ENCODE measurements around the gene POLR2L. TPM values are rescaled to one million over a fixed set of nuclear protein-coding genes. Genes with fewer than 3 reads are reported as not detected.

POLR2L gene
- total RNA-seq, 1 experiment from 2014 or later: 673 TPM

- CTCF ChIA-PET: no interaction called here
Measured at GRCh38 chr11:792873-793272, 49.5 kb downstream of the POLR2L start.

DNA sequence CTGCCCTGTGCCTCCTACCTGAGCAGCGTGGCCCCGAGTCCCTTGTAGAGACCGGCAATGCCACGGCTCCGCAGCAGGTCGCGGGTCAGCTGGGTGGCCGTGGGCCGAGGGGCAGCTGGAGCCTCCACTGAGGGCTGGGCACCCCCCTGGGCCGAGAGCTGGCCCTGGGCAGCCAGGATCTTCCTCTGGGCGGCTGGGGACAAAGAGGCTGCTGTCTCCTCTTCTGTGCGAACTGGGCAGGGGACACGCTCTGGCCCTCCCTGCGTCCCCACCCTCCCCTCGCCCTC lies 49.9 kb downstream of the POLR2L start:
- Histone ChIP-seq H3K36me3 (ENCODE audit: control insufficient read depth, insufficient read depth, low read length) (no peaks in the 10 kb centered on the region; the same call in none of the 2 replicates), H3K4me3 (ENCODE audit: low read depth in 2 of 2, low read length in 2 of 2) (no peak overlapping the region), H3K4me1 (ENCODE audit: control insufficient read depth, insufficient read depth, low read length) (peaks cover 62% of the 10 kb centered on the region), H3K9me3 (ENCODE audit: control insufficient read depth, insufficient read depth, low read depth, low read length) (no peaks in the 10 kb centered on the region), H3K27ac (ENCODE audit: low read length) (no peak overlapping the region), H3K27me3 (ENCODE audit: control insufficient read depth, insufficient read depth, low read length) (no peaks in the 10 kb centered on the region)
- ChIA-PET CTCF (no interaction called here), POLR2A (no interaction called here)
- DNase-seq (ENCODE audit: low read depth, low spot score) (no peak), ATAC-seq (no peak)
- intact Hi-C loops (cut with micrococcal nuclease; ENCODE audit: unreplicated experiment) (no loop called here), in situ Hi-C loops (cut with HindIII; ENCODE audit: low pct_unique_long_range_greater_than_20kb, low sequenced_read_pairs) (no loop called here)
- no peak for TF ChIP-seq TCF7L2 (IDR thresholded peaks at IDR 0.05; ENCODE audit: low read depth, low read length)
- TF ChIP-seq SIN3A (IDR thresholded peaks at IDR 0.05; ENCODE audit: borderline replicate concordance, insufficient read depth, low read depth, low read length): no peak
- no peak for TF ChIP-seq POLR2AphosphoS5 (IDR thresholded peaks at IDR 0.05; ENCODE audit: low read depth, low read length)
- no peak for TF ChIP-seq REST (IDR thresholded peaks at IDR 0.05; ENCODE audit: insufficient read depth in 1 of 2, low read depth in 2 of 2, low read length in 1 of 2)
- no peak for TF ChIP-seq CTCF (IDR thresholded peaks at IDR 0.05)
- no TSS peak for BruUV-seq (replicated peaks)

More at GRCh38 chr11:792873-793272, 49.5 kb downstream of the POLR2L start:
- Histone ChIP-seq H3K36me3 (ENCODE audit: control insufficient read depth, insufficient read depth, low read length) (no peaks in the 10 kb centered on the region; the same call in none of the 2 replicates), H3K27ac (ENCODE audit: low read length) (no peak overlapping the region; the same call in 1 of the 2 replicates), H3K9me3 (ENCODE audit: control insufficient read depth, insufficient read depth, low read depth, low read length) (no peaks in the 10 kb centered on the region), H3K27me3 (ENCODE audit: control insufficient read depth, insufficient read depth, low read length) (no peaks in the 10 kb centered on the region), H3K4me3 (ENCODE audit: low read depth in 2 of 2, low read length in 2 of 2) (no peak overlapping the region), H3K4me1 (ENCODE audit: control insufficient read depth, insufficient read depth, low read length) (peaks cover 62% of the 10 kb centered on the region)
- in situ Hi-C loops (cut with HindIII; ENCODE audit: low pct_unique_long_range_greater_than_20kb, low sequenced_read_pairs) (no loop called here), intact Hi-C loops (cut with micrococcal nuclease; ENCODE audit: unreplicated experiment) (no loop called here)
- ATAC-seq (no peak), DNase-seq (ENCODE audit: low read depth, low spot score) (no peak)
- BruUV-seq (replicated peaks): no TSS peak
- TF ChIP-seq TCF7L2 (IDR thresholded peaks at IDR 0.05; ENCODE audit: low read depth, low read length) (no peak), SIN3A (IDR thresholded peaks at IDR 0.05; ENCODE audit: borderline replicate concordance, insufficient read depth, low read depth, low read length) (no peak), REST (IDR thresholded peaks at IDR 0.05; ENCODE audit: insufficient read depth in 1 of 2, low read depth in 2 of 2, low read length in 1 of 2) (no peak), CTCF (IDR thresholded peaks at IDR 0.05) (no peak), POLR2AphosphoS5 (IDR thresholded peaks at IDR 0.05; ENCODE audit: low read depth, low read length) (no peak; the same call in 1 of the 2 replicates)
- POLR2A ChIA-PET: no interaction called here
